HG03571 (cell line): ENCODE data around the gene ZNF273.
A peak's percentile ranks its signal among the peaks of the same experiment; 100 is the strongest.
"Not testable (repeated sequence)": the region's sequence is repeated elsewhere in the genome, so short reads cannot be mapped to it uniquely, and the experiment has no call there.

ENCODE experiments used
- ATAC-seq: cut with Tn5 transposase; IDR thresholded peaks from one replicate; pipeline ENCODE4 v1.9.1; 2021; ENCODE audit not compliant: unreplicated experiment

Gene ZNF273

DNA sequence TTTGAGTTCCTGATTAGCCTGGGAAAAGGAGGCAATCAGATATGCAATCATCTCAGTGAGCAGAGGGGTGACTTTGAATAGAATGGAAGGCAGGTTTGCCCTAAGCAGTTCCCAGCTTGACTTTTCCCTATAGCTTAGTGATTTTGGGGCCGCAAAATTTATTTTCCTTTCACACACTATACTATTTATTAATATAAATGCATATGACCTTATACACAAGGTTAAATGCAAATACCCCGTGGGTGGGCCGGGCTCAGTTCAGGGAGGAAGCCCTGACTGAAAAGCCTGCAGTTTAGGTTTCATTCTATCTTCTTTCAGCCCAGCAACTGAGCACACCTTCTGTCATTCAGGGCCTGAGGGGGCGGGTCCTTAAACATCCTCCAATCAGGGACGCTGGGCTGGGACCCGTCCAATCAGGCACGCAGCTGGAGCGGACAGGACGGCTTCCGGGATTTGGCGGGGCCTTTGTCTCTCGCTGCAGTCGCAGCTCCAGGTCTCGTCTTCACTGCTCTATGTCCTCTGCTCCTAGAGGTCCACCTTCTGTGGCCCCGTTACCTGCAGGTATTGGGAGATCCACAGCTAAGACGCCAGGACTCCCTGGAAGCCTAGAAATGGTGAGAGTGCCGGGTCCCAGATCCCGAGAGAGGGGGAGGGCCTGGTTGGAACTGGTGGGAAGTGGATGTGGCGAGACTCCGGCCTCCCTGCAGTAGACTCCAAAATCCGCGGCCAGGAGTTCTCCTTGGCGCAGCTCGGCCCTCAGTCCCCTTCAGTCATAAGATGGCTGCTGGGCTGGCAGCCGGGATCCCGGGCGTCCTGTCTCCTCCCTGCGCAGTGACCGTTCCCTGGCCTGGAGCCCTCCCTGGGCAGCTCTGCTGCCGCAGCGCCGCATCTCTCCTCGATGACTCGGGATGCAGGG is at the start of gene ZNF273:
Gene ZNF273 (plus strand): TSS at position 468 of the 916 bp plus-strand sequence. CDS start 45 bp downstream, at position 513.
- ATAC-seq = peak; percentile 99

DNA sequence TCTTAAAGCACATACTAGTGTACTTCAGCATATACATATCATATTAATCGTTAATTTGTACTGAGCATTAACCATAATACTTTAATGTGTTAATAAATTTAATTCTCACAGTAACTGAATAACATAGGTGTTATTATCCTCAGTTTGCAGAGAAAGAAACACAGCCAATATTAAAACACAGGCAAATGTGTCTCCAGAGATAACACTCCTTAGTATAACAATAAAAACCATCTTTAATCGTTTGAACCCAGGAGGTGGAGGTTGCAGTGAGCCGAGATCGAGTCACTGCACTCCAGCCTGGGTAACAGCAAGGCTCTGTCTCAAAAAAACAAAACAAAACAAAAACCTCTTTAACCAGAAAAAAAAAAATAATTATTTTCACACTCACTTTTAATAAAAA is 49.4 kb upstream of the ZNF273 start:
- ATAC-seq = no peak

DNA sequence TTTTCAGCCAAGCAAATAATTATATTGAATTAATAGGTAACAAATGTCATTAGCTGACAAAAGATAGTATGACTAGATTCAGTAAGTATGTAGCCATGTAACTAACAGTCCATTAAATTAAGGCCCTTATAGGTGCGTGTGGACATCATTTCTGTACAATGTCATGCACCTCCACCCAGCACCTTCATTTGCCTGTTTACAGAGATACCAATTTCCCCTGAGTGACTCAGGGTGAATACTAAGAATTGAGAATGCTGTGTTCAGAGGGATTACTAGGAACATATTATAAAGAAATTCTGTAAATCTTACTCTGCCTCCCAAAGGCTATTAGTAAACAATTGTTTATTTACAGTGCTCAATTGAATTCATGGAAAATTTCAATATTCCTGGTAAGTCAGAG is 48.1 kb upstream of the ZNF273 start:
- ATAC-seq = no peak

DNA sequence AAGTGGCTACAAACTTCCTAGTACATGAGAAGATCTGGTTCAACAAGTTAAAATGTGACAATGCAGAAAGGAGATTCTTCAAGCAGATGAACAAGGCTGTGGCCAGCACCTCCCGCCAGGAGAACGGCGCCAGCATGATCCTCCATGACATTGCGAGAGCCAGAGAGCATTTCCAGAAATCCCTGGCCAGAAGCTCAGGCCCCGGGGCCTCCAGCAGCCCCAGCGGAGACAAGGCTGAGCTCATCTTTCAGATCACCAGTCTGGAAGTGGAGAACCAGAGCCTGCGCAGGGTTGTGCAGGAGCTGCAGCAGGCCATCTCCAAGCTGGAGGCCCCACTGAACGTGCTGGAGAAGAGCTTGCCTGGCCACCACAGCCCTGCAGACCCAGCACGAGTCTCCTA is 40.1 kb upstream of the ZNF273 start:
- ATAC-seq = no peak

DNA sequence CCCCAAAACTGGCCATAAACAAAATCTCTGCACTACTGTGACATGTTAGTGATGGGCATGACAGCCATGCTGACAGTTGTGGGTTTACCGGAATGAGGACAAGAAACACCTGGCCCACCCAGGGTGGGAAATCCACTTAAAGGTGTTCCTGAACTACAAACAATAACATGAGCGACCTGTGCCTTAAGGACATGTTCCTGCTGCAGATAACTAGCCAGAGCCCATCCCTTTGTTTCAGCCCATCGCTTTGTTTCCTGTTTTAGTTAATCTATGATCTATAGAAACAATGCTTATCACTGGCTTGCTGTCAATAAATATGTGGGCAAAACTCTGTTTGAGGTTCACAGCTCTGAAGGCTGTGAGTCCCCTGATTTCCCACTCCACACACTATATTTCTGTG is 39.5 kb upstream of the ZNF273 start:
- ATAC-seq = not testable (repeated sequence)

DNA sequence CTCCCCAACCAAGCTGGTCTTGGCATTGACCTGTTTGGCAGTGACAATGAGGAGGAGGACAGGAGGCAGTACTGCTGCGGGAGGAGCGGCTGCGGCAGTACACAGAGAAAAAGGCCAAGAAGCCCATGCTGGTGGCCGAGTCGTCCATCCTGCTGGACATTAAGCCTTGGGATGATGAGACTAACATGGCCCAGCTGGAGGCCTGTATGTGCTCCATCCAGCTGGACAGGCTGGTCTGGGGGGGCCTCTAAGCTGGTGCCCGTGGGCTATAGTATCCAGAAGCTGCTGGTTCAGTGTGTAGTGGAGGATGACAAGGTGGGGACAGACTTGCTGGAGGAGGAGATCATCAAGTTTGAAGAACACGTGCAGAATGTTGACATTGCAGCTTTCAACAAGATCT is 39.1 kb upstream of the ZNF273 start:
- no peak for ATAC-seq

DNA sequence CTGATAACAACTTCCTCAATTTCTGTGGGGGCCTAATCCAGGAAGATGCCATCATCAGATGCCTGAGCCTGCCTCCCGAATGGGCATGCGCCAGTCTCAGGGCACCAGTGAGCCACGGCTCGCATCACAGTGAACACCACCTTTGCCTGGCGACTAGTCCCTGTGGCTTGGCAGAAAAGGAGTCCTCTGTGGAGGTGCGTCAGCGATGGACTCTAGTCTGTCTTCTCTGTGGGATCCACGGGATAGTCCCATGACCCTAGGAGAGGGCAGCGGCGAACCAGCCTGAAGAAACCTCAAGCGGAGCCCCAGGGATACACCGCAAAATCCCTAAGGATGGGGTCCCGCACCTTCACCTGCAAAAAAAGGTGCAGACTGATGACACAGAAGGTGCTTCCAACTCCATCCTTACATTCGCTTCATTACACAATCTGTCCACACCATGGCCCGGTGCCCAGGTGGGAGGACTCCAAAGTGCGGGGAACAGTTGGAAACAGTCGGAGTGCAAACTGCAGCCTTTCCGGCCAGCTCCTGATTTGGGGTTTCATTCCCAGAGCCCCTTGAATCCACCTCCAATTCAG is 35.1 kb upstream of the ZNF273 start:
- ATAC-seq = no peak

DNA sequence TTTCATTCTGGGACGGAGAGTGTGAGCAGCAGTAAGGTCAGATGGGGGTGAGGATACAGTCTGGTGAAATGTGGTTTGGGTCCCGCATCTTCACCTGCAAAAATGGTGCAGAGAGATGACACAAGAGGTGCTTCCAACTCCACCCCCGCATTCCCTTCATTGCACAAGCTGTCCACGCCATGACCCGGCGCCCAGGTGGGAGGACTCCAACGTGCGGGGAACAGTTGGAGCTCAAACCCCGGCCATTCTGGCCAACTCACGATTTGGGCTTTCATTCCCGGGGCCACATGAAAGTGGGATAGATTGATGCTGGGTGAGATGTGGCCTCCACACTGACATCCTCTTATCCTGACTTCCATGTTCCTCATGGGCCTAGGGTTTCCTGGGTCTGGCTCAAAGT is 34.6 kb upstream of the ZNF273 start:
- ATAC-seq = no peak

DNA sequence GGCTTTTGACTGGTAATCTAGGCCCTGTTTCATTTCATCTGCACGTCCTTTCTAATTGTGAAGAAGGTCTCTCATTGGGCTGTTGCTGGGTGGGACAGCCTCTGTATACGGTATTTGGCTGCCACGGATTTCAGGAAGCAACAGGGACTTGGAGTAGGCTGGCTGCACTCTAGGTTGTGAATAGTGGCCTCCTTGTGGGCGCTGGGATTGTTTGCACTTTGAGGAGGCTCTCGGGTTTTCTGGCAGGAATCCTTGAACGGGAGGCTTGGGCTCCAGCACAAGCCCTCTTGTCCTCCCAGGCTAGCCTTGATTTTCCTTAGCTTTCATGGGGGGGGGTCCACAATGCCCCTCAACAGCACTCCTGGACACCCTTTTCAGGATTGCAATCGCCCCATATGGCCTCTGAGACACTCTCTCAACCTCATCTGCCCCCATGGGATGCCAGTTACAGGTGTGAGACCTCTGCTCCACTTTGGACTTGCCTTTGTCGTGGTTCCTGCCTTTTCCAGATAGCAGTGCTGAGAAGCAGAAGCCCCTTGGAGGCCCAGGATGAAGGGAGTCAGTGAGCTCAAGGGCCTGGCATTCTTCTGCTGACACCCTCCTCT is 33.9 kb upstream of the ZNF273 start:
- no peak for ATAC-seq

DNA sequence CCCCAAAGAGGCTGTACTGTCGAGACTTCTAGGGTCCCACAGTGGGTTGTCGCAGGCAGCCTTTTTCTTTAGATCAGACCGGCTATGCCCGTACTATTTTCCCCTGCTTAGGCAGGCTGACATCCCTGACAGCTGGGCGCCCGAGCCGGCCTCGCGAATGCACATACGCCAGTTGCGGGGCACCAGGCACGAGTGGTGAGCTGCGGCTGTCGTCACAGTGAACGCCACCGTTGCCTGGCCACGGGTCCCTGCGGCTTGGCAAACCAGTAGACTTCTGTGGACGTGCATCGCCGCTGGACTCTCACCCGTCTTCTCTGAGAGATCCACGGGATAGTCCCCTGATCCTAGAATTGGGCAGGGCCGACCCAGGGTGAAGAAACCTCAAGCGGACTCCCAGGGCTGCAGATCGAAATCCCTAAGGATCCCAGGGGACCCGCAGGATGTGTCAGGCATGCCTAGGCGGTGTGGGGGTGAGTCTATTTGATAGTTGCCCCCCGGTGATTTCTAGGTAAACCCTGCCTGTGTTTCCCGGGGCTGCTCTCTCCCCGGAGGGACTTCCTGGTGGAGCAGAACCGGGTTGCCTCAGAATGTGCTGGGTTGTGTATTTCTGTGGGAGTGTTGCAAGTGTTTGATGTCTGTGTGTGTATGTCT is 33.0 kb upstream of the ZNF273 start:
- ATAC-seq = no peak

DNA sequence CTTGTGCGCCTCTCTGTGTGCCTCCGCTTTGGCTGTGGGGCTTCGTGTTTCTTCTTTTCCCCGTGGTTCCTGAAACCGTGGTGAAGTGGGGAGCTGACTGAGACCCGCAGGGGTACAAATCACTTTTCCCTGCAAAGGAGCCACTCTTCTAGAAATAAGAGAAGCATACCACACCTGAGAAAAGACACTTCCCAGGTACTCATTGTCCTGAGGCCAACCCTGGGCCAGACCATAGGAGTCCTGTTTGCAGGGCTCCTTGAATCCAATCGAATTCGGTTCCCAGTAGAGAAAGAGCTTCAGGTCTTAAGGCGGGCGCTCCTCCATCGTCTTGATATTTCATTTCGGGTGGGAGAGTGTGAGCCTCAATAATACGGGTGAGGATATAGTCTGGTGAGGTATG is 32.4 kb upstream of the ZNF273 start:
- ATAC-seq = no peak

DNA sequence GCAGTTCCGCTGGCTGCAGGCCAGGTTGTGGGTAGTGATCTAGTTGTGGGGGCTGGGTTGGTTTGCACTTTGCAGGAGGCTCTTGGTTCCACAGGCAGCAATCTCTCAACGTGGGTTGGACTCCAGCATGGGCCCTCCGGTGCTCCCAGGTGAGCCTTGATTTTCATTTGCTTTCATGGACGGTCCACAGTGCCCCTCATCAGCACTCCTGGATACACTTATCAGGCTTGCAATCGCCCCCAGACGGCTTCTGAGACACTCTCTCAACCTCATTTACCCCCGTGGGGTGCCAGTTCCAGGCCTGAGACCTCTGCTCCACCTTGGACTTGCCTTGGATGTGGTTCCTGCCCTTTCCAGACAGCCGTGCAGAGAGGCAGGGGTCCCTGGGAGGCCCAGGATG is 31.3 kb upstream of the ZNF273 start:
- no peak for ATAC-seq

DNA sequence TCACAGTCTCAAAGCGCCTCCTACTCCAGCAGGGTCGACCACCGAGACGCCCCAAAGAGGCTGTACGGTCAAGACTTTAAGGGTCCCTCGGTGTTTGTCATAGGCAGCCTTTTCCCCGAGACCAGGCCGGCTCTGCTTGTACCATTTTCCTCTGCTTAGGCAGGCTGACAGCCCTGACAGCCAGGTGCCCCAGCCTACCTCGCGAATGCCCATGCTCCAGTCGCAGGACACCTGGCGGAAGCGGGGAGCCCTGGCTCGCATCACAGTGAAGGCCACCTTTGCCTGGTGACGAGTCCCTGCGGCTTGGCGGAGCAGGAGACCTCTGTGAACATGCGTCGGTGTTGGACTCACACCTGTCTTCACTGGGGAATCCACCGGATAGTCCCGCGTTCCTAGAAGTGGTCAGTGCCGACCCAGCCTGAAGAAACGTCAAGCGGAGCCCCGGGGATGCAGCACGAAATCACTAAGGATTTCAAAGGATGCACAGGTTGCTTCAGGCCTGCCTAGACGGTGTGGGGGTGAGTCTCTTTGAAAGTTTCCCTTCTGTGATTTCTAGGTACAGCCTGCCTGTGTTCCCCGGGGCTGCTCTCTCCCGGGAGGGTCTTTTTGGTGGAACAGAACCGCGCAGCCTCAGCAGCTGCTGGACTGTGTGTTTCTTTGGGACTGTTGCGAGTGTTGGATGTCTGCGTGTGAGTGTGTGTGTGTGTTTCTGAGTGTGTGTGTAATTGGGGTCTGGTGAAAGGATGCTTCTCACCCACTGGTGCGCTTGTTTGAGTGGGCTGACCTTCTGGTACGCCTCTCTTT is 30.5 kb upstream of the ZNF273 start:
- no peak for ATAC-seq

DNA sequence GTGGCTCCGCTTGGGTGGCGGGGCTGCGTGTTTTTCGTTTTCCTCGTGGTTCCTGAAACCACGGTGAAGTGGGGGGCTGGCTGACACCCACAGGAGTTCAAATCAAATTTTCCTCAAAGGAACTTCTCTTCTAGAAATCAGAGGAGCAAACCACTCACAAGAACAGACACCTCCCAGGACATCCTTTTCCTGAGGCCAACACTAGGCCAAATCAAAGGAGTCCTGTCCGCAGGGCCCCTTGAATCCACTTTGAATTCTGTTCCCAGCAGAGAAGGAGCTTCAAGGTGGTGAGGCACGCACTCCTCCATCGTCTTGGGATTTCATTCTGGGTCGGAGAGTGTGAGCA is 29.9 kb upstream of the ZNF273 start:
- no peak for ATAC-seq

DNA sequence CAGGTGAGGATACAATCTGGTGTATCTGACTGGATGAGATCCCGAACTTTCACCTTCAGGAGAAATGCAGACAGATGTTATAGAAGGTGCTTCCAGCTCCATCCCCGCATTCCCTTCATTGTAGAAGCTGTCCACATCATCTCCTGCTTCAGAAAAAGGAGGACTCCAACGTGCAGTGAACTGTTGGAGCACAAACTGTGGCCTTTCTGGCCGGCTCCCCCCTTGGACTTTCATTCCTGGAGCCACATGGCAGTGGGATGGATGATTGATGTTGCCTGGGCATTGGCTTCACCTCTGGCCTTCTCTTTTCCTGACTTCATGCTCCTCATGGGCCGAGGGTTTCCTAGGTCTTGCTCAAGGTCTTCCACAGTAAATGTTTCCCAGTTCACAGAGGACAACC is 29.6 kb upstream of the ZNF273 start:
- no peak for ATAC-seq

DNA sequence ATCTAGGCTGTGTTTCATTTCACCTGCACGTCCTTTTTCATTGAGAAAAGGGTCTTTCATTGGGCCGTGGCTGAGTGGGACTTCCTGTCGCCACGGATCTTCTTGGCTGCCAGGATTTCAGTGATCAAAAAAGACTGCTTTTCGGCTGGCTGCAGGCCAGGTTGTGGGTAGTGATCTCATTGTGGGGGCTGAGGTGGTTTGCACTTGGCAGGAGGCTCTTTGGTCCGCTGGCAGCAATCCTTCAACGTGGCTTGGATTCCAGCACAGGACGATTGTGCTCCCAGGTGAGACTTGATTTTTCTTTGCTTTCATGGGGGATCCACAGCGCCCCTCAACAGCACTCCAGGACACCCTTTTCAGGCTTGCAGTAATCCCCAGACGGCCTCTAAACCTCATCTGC is 29.0 kb upstream of the ZNF273 start:
- no peak for ATAC-seq

DNA sequence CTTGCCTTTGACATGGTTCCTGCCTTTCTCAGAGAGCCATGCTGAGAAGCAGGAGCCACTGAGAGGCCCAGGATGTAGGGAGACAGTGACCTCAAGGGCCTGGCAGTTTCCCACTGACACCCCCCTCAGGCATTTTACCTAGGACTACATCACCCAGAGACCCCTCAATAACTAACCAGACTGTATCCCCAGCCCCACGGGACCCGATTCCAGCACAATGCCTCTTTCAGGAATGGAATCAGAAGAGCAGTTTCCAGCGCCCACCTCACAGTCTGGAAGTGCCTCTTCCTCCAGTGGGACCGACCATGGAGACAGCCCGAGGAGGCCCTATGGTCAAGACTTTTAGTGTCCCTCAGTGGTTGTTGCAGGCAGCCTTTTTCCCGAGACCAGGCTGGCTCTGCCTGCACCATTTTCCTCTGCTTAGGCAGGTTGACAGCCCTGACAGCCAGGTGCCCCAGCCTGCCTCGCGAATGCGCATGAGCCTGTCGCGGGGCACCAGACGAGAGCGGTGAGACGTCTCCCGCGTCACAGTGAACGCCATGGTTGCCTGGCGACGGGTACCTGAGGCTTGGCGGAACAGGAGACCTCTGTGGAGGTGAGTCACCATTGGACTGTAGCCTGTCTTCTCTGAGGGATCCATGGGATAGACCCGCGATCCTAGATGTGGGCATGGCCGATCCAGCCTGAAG is 28.4 kb upstream of the ZNF273 start:
- no peak for ATAC-seq

DNA sequence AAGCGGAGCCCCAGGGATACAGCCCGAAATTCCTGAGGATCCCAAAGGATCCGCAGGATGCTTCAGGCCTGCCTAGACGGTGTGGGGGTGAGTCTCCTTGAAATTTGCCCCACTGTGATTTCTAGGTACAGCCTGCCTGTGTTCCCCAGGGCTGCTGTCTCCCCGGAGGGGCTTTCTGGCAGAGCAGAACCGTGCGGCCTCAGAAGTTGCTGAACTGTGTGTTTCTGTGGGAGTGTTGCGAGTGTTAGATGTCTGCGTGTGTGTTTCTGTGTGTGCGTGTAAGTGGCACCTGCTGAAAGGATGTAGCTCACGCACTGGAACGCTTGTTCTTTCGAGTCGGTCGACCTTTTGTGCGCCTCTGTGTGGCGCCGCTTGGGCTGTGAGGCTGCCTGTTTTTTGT is 27.8 kb upstream of the ZNF273 start:
- ATAC-seq = no peak

DNA sequence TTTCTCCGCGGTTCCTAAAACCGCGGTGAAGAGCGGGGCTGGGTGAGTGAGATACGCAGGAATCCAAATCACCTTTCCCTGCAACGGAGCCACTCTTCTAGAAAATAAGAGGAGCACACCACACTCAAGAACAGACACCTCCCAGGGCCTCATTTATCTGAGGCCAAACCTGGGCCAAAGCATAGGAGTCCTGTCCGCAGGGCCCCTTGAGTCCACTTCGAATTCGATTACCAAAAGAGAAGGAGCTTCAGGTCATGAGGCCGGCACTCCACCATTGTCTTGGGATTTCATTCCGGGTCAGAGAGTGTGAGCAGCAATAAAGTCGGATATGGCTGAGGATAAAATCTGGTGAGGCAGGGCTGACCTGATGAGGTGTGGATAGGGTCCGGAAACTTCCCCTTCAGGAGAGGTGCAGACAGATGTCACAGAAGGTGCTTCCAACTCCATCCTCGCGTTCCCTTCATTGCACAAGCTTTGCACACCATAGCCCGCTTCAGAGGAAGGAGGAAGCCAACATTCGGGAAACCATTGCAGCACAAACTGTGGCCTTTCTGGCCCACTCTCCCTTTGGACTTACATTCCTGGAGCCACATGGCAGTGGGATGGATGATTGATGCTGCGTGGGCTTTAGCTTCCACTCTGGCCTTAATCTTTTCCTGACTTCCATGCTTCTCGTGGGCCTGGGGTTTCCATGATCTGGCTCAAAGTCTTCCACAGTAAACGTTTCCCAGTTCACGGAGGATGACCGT is 27.2 kb upstream of the ZNF273 start:
- no peak for ATAC-seq
